Mesendoderm (in vitro differentiated cells): ENCODE measurements around the gene CIT.
"Not testable (repeated sequence)": the region's sequence is repeated elsewhere in the genome, so short reads cannot be mapped to it uniquely, and the experiment has no call there.

Experiments
- DNase-seq: peaks from one replicate; pipeline ENCODE4 v3.0.0; 2013
- H2AK5ac ChIP-seq: 2 replicates; pipeline ENCODE4 v1.6.1; 2013; ENCODE audit warnings: low read length, inconsistent platforms
- H2BK120ac ChIP-seq: 2 replicates; pipeline ENCODE4 v1.6.1; 2013; ENCODE audit warnings: low read depth, mild to moderate bottlenecking, low read length, moderate library complexity, mixed read lengths
- H2BK15ac ChIP-seq: replicated peaks from 2 replicates; pipeline ENCODE4 v1.6.1; 2013; ENCODE audit warnings: low read depth, mild to moderate bottlenecking, moderate library complexity
- H2BK5ac ChIP-seq: 2 replicates; pipeline ENCODE4 v1.6.1; 2013; ENCODE audit warnings: low read length, inconsistent platforms
- H3K18ac ChIP-seq: 2 replicates; pipeline ENCODE4 v1.6.1; 2013; ENCODE audit warnings: mild to moderate bottlenecking, low read length, mixed read lengths
- H3K23ac ChIP-seq: one replicate; pipeline ENCODE4 v1.6.1; 2013; ENCODE audit warnings: low read length
- H3K27ac ChIP-seq: 2 replicates; pipeline ENCODE4 v1.5.1; 2013; ENCODE audit warnings: low read depth, mild to moderate bottlenecking, inconsistent platforms, low read length, moderate library complexity
- H3K27me3 ChIP-seq: 2 replicates; pipeline ENCODE4 v1.6.1; 2013; ENCODE audit warnings: low read length, control low read depth, mild to moderate bottlenecking, inconsistent platforms; ENCODE audit not compliant: insufficient read depth, poor library complexity
- H3K36me3 ChIP-seq: 2 replicates; pipeline ENCODE4 v1.6.1; 2013; ENCODE audit warnings: low read length, inconsistent platforms; ENCODE audit not compliant: control insufficient read depth, insufficient read depth
- H3K4ac ChIP-seq: one replicate; pipeline ENCODE4 v1.6.1; 2013; ENCODE audit warnings: low read depth, mild to moderate bottlenecking, low read length, moderate library complexity
- H3K4me1 ChIP-seq: 2 replicates; pipeline ENCODE4 v1.6.1; 2013; ENCODE audit warnings: low read depth, low read length, inconsistent platforms; ENCODE audit not compliant: control insufficient read depth
- H3K4me2 ChIP-seq: 2 replicates; pipeline ENCODE4 v1.6.1; 2013; ENCODE audit warnings: low read length
- H3K4me3 ChIP-seq: 2 replicates; pipeline ENCODE4 v1.5.1; 2013; ENCODE audit warnings: mild to moderate bottlenecking, low read length
- H3K56ac ChIP-seq: one replicate; pipeline ENCODE4 v1.6.1; 2013; ENCODE audit warnings: low read length
- H3K79me1 ChIP-seq: 2 replicates; pipeline ENCODE4 v1.6.1; 2013; ENCODE audit warnings: low read length, inconsistent platforms
- H3K79me2 ChIP-seq: 2 replicates; pipeline ENCODE4 v1.6.1; 2013; ENCODE audit warnings: mild to moderate bottlenecking, low read length; ENCODE audit not compliant: control insufficient read depth, insufficient read depth
- H3K9ac ChIP-seq: 2 replicates; pipeline ENCODE4 v1.6.1; 2013; ENCODE audit warnings: low read length, inconsistent platforms
- H4K5ac ChIP-seq: one replicate; pipeline ENCODE4 v1.6.1; 2013; ENCODE audit warnings: low read length
- H4K8ac ChIP-seq: one replicate; pipeline ENCODE4 v1.6.1; 2013; ENCODE audit warnings: low read depth, mild to moderate bottlenecking, control low read depth, low read length, moderate library complexity
- WGBS: extraction: QIAGEN DNeasy Blood & Tissue Kit; methylation state at CpG from one replicate; pipeline ENCODE4 v1.1.7; 2013; ENCODE audit warnings: low lambda C conversion rate, missing lambda C conversion rate; ENCODE audit not compliant: insufficient coverage; ENCODE audit errors: extremely low coverage; 5-methylcytosine and 5-hydroxymethylcytosine counted together

The CIT gene

GRCh38 chr12:119894916-119895315, 17.8 kb upstream of the CIT start:
- H2AK5ac ChIP-seq, result no peak overlapping the region
- H3K79me2 ChIP-seq, result no peaks in the 10 kb centered on the region
- H2BK120ac ChIP-seq, result no peak overlapping the region
- no peak overlapping the region for H3K18ac ChIP-seq
- H3K4me2 ChIP-seq, result no peak overlapping the region
- DNase-seq, result no peak
- no peak overlapping the region for H3K4ac ChIP-seq
- no CpG with 5 or more reads among the region's 1 CpG for WGBS
- no peak overlapping the region for H3K27ac ChIP-seq
- H3K27me3 ChIP-seq, result no peaks in the 10 kb centered on the region
- H3K9ac ChIP-seq, result no peak overlapping the region
- no peak overlapping the region for H3K56ac ChIP-seq
- no peak overlapping the region for H3K23ac ChIP-seq
- H4K5ac ChIP-seq, result no peak overlapping the region
- no peaks in the 10 kb centered on the region for H3K36me3 ChIP-seq
- no peaks in the 10 kb centered on the region for H3K4me1 ChIP-seq
- no peak overlapping the region for H2BK15ac ChIP-seq
- H3K79me1 ChIP-seq, result no peaks in the 10 kb centered on the region
- H4K8ac ChIP-seq, result no peak overlapping the region
- H2BK5ac ChIP-seq, result no peak overlapping the region
- H3K4me3 ChIP-seq, result no peak overlapping the region

DNA sequence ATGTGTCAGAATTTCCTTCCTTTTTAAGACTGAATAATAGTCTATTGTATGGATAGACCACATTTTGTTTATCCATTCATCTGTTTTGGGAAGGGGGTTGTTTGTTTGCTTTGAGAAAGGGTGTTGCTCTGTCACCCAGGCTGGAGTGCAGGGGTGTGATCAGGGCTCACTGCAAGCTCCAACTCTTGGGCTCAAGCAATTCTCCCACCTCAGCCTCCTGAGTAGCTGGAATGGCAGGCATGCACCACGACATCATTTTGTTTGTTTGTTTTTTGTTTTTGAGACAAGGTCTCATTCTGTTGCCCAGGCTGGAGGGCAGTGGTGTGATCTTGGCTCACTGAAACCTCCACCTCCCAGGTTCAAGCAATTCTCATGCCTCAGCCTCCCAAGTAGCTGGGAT, 15.5 kb upstream of the CIT start:
- not testable (repeated sequence) for H3K18ac ChIP-seq, H3K4me2 ChIP-seq, H2BK15ac ChIP-seq, H3K4me1 ChIP-seq, H3K79me2 ChIP-seq, H3K4ac ChIP-seq, H3K56ac ChIP-seq, H3K36me3 ChIP-seq, H3K27ac ChIP-seq, H3K27me3 ChIP-seq, H3K4me3 ChIP-seq, H2AK5ac ChIP-seq, H3K23ac ChIP-seq, H4K8ac ChIP-seq, H2BK5ac ChIP-seq, H3K9ac ChIP-seq, H3K79me1 ChIP-seq, H4K5ac ChIP-seq, H2BK120ac ChIP-seq
- WGBS, result no CpG with 5 or more reads among the region's 1 CpG
- DNase-seq, result peak; percentile 74

DNA sequence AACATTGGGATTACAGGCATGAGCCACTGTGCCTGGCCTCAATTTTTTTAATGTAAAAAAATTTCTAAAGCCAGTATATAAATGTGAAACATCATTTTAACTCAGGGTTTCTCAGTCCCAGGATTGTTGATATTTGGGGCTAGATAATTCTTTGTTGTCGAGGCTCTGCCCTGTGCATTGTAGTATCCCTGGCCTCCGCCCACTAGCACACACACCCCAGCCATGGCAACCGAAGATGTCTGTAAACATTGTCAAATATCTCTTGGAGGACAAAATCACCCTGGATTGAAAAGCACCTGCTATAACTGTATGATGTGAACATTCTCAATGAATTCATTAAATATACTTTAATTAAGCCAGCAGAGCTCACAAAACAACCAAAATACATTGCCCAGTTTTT, 8.4 kb upstream of the CIT start:
- Histone ChIP-seq H3K4ac (no peak overlapping the region), H3K4me3 (no peak overlapping the region), H2BK5ac (no peak overlapping the region), H3K36me3 (no peaks in the 10 kb centered on the region), H3K27ac (no peak overlapping the region), H3K27me3 (no peaks in the 10 kb centered on the region), H2AK5ac (no peak overlapping the region), H3K4me2 (no peak overlapping the region), H4K5ac (no peak overlapping the region), H3K18ac (no peak overlapping the region), H3K79me2 (no peaks in the 10 kb centered on the region), H3K4me1 (no peaks in the 10 kb centered on the region), H4K8ac (no peak overlapping the region), H3K9ac (no peak overlapping the region), H3K79me1 (no peaks in the 10 kb centered on the region), H3K56ac (no peak overlapping the region), H2BK15ac (no peak overlapping the region), H3K23ac (no peak overlapping the region), H2BK120ac (no peak overlapping the region)
- WGBS, result no CpG with 5 or more reads among the region's 3 CpGs
- DNase-seq, result no peak

- H3K56ac ChIP-seq, H2BK5ac ChIP-seq, H4K8ac ChIP-seq, H3K18ac ChIP-seq, H3K4ac ChIP-seq, H3K79me1 ChIP-seq, H2BK15ac ChIP-seq, H3K36me3 ChIP-seq, H3K27me3 ChIP-seq, H4K5ac ChIP-seq, H3K27ac ChIP-seq, H3K4me1 ChIP-seq, H2BK120ac ChIP-seq, H3K4me2 ChIP-seq, DNase-seq, H3K79me2 ChIP-seq, H3K23ac ChIP-seq, H3K4me3 ChIP-seq, H3K9ac ChIP-seq, H2AK5ac ChIP-seq: not testable (repeated sequence)
- no CpG with 5 or more reads among the region's 4 CpGs for WGBS
These were observed 6.7 kb upstream of the CIT start for GRCh38 chr12:119883791-119884190.

GRCh38 chr12:119883237-119883636, 6.1 kb upstream of the CIT start:
- Histone ChIP-seq H3K4me1 (no peaks in the 10 kb centered on the region), H3K4me3 (no peak overlapping the region), H3K23ac (no peak overlapping the region), H2AK5ac (no peak overlapping the region), H3K79me2 (no peaks in the 10 kb centered on the region), H4K8ac (no peak overlapping the region), H3K79me1 (no peaks in the 10 kb centered on the region), H4K5ac (no peak overlapping the region), H2BK5ac (no peak overlapping the region), H3K4ac (no peak overlapping the region), H3K36me3 (no peaks in the 10 kb centered on the region), H2BK15ac (no peak overlapping the region), H3K9ac (no peak overlapping the region), H3K18ac (no peak overlapping the region), H3K4me2 (no peak overlapping the region), H3K27ac (no peak overlapping the region), H3K27me3 (no peaks in the 10 kb centered on the region), H2BK120ac (no peak overlapping the region), H3K56ac (no peak overlapping the region)
- no peak for DNase-seq
- no CpG with 5 or more reads among the region's 4 CpGs for WGBS

DNA sequence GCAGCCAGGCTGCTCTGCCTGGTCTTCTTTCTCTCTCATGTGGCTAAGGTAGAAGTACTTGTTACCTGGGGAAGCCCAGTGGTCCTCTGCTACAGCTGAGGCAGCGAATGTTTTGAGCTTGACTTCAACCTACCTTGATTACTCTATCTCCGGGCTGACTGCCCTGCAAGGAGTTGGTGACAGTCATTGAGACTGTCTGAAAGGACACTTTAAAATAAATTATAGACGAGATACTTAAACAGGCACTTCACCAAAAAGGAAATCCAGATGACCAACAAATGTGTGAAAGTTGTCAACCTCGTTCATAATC, 474 bp upstream of the CIT start:
- Histone ChIP-seq H3K56ac (peak overlapping the region; percentile 87), H3K79me2 (peaks cover 3% of the 10 kb centered on the region), H3K18ac (peak overlapping the region; percentile 68), H3K9ac (peak overlapping the region; percentile 76), H3K4me1 (no peaks in the 10 kb centered on the region), H3K4me3 (peak overlapping the region; percentile 27), H3K4me2 (peak overlapping the region; percentile 79), H2BK120ac (no peak overlapping the region), H3K79me1 (peaks cover 7% of the 10 kb centered on the region), H3K36me3 (no peaks in the 10 kb centered on the region), H3K23ac (no peak overlapping the region), H3K27me3 (no peaks in the 10 kb centered on the region), H3K4ac (no peak overlapping the region), H2BK5ac (peak overlapping the region; percentile 51), H4K5ac (no peak overlapping the region), H3K27ac (no peak overlapping the region), H2AK5ac (no peak overlapping the region), H2BK15ac (no peak overlapping the region), H4K8ac (no peak overlapping the region)
- no peak for DNase-seq
- no CpG with 5 or more reads among the region's 4 CpGs for WGBS
